DND-41 (cell line): ENCODE results near the gene ST7.

Experiments
- CTCF ChIP-seq: IDR thresholded peaks from 2 replicates; pipeline ENCODE4 v1.5.1; 2012; ENCODE audit warnings: borderline replicate concordance, low read length, moderate library complexity, mild to moderate bottlenecking; ENCODE audit not compliant: poor library complexity, severe bottlenecking; ENCODE audit errors: extremely low read depth
- EZH2 ChIP-seq: IDR thresholded peaks from 3 replicates; pipeline ENCODE4 v1.6.1; 2012; ENCODE audit warnings: borderline replicate concordance, low read depth, mild to moderate bottlenecking, moderate library complexity, low read length, inconsistent platforms; ENCODE audit not compliant: severe bottlenecking

DNA sequence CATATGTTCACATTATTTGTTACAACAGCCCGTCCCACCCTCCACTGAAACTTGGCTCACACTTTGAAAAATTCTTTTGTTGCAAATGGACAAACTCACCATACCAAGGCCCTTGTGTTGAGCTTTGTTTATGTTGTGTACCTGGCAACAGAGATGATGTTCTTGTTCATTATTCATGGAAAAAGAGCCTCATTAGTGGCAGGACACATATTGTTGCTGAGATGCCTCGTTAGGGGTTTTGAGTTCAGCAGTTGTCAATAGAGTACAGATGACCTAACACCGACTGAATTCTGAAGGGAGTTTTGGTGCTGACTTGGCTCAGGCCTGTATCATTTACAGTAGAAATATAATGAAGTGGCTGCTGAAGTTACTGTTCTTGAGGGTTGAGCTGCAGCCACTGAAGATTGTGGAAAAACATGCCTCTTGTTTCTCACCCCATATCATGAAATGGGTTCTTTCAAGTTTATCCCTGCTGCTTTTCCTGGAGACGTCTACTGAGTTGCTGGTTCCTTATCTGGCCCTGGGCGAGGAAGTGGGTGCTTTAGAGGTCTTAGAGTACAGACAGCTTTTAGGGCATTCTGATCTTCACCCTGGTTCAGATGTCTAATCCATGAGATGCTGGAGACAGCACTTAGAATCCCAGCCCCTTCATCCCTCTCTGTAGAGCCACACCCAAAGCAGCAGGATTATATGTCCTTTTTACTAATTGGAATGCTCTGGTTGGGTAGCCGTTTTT is 219.9 kb downstream of the ST7 start:
- no peak for TF ChIP-seq CTCF
- TF ChIP-seq EZH2, result no peak
